Activated gamma-delta T cell treated with Interleukin-2 at 50 U/mL for 16 hours (primary cell): ENCODE measurements around the gene KDM1A.

Source experiments
- DNase-seq: peaks from one replicate; pipeline ENCODE4 v3.0.0-alpha.2; 2020

The KDM1A gene

DNA sequence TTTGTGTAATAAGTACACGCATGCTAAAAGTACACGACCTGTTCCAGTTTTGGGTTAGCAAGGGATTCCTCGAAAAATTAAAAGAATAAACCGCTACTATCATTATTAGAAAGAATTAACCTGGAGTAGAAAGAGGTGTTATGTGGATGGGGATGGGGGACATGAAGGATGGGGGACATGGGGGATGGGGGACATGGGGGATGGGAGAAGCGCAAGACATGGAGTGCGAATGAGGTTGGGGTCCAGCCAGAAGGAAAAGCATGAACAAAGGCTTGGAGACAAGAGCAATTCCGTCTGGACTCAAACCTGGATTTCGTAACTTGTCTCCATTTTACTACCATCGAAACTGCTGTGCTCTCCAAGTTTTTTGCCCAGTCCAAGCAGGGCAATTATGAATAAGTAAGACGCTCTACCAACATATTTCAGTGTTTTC is 591 bp upstream of the KDM1A start:
- DNase-seq = no peak

- peak; percentile 21 for DNase-seq
Measured at GRCh38 chr1:23019863-23020625, 776 bp downstream of the KDM1A start.

GRCh38 chr1:23020706-23021405 is 1.6 kb downstream of the KDM1A start:
- no peak for DNase-seq

- no peak for DNase-seq
Measured at GRCh38 chr1:23021834-23022233, 2.6 kb downstream of the KDM1A start.

DNA sequence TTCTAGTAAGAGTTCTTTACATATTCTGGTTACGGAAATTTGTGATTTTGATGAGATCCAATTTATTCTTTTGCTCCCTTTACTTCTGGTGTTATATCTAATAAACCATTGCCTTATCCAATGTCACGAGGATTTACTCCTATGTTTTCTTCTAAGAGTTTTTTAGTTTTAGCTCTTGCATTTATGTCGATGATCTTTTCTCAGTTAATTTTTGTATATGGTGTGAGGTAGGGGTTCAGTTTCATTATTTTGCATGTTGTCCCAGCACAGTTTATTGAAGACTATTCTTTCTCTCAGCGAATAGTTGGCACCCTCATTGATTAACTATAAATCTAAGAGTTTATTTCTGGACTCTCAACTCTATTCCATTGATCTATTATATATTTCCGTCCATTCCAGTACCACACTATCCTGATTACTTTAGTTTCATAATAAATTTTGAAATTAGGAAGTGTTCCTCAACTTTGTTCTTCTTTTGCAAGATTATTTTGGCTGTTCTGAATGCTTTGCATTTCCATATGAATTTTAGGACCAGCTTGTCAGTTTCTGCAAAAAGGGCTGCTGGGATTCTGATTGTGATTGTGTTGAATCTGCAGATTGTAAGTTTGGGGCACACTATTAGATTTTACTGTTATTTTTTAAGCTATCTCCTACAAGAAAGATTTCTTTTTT is 4.0 kb downstream of the KDM1A start:
- no peak for DNase-seq

GRCh38 chr1:23026568-23026967 is 7.3 kb downstream of the KDM1A start:
- DNase-seq = no peak

DNA sequence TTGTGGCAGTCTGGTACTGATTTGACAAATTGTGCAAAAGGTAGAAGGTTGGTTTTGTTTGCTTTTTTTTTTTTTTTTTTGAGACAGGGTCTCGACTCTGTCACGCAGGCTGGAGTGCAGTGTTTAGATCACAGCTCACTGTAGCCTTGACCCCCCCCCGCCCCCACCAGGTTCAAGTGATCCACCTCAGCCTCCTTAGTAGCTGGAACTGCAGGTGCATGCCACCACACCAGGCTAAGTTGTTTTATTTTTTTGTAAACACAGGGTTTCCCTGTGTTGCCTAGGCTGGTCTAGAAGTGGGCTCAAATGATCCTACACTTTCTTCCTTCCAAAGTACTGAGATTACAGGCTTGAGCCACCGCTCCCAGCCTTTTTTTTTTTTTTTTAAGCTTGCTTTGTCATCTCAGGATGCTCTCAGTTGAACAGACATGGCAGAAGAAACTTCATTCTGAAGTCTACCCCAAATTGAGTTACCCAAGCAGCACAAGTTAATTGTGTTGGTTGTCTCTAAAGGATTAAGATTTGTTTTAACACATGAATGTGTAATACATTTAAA is 8.2 kb downstream of the KDM1A start:
- DNase-seq = no peak

- DNase-seq = no peak
Measured at GRCh38 chr1:23029337-23029736, 10.1 kb downstream of the KDM1A start.

DNA sequence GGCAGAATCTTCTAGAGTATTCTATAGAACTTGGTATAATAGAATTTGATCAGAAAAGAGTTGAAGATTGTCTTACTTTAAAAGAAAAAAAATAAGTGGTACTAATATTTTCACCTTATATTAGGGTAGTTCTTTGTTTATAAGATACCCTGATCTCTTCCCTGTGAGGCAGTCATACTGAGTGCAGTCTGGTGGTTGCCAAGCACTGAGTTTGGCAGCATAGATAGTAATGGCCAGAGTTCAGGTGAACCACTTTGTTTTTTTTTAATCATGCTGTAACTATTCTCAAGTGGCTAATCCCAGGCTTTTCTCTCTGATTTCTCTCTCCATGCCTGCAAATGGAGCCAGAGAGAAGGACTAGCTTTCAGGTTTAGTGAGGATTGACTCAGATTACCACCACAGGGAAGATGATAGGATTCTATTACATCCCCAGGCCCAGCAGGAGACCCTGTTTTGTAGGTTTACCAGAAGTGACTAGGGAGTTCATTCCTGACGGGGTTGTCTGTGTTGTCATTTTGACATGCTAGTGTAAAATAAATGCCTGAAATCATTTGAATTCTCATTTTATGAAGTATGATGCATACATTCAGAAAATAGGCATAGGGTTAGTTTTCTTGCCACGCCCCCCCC is 16.7 kb downstream of the KDM1A start:
- DNase-seq = no peak

DNA sequence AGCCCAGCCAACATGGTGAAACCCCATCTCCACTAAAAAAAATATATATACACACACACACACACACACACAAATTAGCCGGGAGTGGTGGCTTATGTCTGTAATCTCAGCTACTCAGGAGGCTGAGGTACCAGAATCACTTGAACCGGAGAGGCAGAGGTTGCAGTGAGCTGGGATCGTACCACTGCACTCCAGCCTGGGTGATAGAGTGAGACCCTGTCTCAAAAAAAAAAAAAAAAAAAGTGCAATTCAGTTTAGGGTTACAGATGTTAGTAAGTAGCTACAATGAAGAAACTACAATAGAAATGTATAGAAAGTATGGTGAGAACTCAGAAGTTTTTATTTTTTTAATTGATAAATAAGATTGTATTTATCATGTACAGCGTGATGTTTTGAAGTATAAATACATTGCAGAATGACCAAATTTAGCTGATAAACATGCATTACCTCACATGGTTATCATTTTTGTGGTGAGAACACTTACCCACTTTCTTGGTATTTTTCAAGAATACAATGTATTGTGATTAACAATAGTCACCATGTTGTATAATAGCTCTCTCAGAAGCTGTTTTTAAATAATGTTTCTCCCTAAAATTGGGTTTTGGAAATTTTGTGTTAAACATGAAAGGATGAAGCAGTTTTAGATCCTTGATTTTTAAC is 17.9 kb downstream of the KDM1A start:
- DNase-seq = no peak

- no peak for DNase-seq
Measured at GRCh38 chr1:23039308-23039826, 20.1 kb downstream of the KDM1A start.

GRCh38 chr1:23040509-23040908 is 21.2 kb downstream of the KDM1A start:
- no peak for DNase-seq

- no peak for DNase-seq
Measured at GRCh38 chr1:23044035-23044434, 24.8 kb downstream of the KDM1A start.

GRCh38 chr1:23050201-23050600 is 30.9 kb downstream of the KDM1A start:
- DNase-seq = no peak

DNA sequence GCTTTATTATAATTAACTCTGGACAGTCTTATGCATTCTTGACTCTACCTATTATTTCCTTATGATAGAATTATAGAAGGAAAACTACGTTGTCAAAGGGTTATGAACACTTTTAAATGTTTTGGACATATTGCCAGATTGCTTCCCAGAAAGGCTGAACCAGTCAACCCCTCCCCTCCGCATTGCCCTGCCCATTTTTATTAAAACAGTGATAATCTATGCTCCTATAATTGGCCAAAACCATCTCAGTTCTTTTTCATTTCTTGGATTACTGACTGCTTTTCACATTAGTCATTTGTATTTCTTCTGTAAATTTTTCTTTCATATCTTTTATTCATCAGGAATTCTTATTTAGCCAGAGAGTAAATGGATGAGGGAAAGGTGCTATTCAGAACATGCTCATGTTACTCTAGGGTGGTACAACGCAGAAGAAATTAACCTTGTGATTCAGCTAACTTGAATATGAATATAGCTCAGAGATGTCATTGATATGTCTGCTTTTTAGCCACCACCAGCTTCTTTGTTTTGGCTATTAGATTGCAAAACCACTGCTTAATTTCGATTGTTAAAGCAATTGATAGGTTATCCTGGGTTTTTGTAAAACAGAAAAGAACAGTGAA is 32.1 kb downstream of the KDM1A start:
- no peak for DNase-seq

DNA sequence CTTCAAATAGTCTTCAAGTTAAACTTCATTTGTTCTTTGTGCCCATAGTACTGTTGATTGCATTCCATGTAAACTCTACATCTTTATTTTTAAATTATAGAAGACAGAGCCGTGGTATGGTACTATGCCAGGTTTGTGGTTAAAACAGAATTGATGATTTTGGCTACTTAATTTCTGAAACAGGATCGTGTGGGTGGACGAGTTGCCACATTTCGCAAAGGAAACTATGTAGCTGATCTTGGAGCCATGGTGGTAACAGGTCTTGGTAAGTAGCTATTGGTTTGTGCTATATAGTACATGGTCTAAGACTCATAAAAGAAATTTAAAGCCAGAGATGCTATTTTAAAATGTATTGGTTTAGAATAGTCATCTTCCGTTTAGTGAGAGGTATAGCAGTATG is 38.0 kb downstream of the KDM1A start:
- no peak for DNase-seq

DNA sequence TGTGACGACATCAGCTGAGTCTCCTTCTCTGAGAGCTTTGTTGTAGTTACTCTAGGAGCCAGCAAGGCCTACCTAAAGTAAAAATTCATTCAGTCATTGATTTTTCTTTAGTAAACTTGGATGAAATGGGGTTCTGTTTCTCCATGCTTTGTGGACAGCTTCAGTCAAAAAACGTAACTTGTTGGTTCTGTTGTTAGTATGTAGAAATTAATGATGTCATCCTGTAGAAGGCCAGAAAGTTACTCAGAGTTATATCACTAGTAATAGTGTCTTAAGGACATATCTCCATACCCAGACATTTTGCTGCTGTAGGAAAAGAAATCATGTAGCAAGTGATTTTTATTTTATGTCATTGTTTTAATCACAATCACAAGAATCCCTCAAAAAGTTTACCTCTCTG is 43.0 kb downstream of the KDM1A start:
- DNase-seq = no peak

- DNase-seq = no peak
Measured at GRCh38 chr1:23065385-23065784, 46.1 kb downstream of the KDM1A start.

- DNase-seq = no peak
Measured at GRCh38 chr1:23066075-23066474, 46.8 kb downstream of the KDM1A start.

- DNase-seq = no peak
Measured at GRCh38 chr1:23069149-23069548, 49.9 kb downstream of the KDM1A start.

GRCh38 chr1:23069675-23070074 is 50.4 kb downstream of the KDM1A start:
- DNase-seq = no peak

GRCh38 chr1:23074012-23074411 is 54.7 kb downstream of the KDM1A start:
- DNase-seq = no peak
